Activated effector memory CD4-positive, alpha-beta T cell treated with anti-CD3 and anti-CD28 coated beads, Interleukin-2, amount 50 U/mL, for 16 hours (primary cell): ENCODE data around the gene MUL1.
"Not testable (repeated sequence)": the region's sequence is repeated elsewhere in the genome, so short reads cannot be mapped to it uniquely, and the experiment has no call there.

Experiments used
- DNase-seq: peaks from one replicate; pipeline ENCODE4 v3.0.0-alpha.2; 2020

The MUL1 gene

DNA sequence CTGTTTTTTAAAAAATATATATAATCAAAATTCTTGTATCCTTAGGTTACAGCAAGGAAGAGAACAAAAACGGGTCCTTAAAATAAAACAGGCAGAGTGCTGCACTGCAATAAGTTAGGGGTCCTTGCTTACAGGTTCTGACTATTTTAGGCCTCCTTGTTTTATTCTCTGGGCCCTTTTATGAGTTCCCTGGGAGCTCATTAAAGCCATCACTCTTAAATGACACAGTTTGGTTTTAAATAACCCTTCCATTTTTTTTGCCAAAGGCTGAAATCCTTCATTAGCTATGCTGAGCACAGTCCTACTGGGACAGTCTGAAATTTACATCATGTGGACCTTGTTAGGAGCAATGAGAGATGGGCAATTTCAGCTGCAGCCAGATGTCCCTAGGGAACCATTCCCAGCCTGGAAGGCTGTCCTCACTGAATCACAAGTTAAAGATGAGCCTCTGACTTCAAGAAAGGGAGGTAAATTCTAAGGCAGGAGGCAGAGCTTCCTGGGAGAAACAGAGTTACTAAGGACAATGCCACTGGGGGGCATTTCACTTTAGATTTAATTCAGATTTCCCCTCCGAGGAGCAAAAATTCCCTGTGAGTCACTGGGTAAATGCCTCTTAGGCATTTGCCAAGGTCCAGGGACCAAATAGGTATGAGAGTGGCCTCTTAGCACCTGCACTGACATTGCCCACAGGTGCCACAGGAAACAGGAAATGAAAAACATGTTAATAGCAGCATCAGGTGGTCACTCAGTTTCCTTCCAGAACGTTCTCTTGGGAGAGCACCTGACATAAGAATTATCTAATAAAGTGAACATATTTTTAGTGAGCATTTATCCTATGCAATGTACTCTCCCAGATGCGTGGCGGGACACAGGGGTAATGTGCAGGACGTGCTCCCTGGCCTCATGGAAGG lies 3.8 kb upstream of the MUL1 start:
- DNase-seq, result no peak

DNA sequence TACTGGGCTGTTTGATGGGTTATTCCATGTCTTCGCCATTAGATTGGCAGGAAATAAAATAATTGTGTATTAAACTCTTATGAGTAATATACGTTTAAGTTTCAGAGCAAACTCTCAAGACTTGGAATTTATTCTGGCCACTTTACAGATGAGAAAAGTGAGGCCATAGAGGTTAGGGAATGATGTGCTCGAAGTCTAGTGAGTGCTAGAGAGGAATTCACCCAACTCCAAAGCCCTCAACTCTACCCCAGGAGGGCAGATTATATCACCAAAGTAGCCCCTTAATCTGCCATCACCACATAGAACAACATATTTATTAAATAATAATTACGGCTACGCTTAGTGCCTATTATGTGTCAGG lies 440 bp upstream of the MUL1 start:
- no peak for DNase-seq

DNA sequence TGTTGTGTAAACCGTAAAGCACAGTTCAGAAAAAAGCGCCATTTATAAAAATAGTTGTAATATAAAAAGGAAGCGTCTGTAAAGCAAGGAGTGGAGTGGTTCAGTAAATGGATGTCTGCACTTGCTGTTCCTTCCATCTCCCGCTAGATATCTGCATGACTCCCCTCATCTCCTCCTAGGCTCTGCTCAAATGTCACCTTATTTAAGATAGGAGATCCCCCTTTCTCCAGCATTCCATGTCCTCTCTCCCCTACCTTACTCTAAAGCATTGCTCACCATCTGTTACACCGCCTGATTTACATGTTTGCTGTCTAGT lies 745 bp downstream of the MUL1 start:
- DNase-seq, result no peak

DNA sequence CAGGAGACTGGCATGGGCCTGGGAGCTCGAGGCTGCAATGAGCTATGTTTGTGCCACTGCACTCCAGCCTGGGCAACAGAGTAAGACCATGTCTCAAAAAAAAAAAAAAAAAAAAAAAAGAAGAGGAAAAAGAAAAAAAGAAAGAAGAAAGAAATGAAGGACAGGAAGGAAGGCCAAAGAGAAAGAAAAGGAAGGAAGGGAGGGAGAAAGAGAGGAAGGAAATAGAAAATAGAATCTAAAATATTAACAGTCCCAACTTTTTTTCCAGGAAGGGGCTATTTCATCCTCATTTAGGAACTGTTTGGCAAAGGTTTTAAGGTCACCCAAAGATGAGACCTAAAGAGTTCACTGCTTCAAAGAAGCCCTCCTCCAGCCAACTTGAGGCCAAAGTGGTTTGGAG lies 2.5 kb downstream of the MUL1 start:
- DNase-seq, result no peak

DNA sequence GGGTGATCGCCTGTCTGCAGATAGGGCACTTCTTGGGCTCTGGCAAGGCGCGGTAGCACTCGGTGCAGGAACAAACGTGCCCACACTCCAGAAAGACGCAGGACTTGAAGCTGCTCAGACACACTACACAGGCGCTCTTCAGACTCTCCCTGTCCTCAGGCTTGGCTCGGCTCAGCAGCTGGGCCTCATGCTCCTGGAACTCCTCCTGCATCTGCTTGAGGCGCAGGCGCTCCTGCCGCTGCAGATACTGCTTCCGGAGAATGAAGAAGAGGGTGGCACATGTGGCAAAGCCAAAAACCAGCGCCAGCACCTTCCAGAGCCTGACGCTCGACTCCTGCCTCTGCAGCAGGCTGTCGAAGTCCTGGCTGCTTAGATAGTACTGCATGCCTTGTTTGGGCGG lies 7.2 kb downstream of the MUL1 start:
- no peak for DNase-seq

DNA sequence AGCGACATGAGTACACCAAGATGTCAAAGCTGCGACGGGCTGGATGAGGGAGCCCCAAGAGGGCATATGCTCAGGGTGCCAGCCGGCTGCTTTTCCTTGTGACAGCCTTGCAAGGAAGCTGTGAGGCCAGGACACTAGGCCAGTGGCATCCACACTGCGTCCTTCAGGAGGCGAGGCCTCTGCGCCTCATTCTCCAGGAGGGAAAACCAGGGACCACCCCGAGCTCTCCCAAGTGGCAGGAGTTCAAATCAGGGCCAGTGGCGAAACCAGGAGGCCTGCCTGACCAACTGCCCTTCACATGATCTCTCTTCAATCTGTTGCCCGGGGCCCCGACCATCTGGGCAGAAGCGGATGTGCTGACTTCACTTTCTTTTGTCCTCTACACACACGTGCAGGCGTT lies 8.2 kb downstream of the MUL1 start:
- no peak for DNase-seq

DNA sequence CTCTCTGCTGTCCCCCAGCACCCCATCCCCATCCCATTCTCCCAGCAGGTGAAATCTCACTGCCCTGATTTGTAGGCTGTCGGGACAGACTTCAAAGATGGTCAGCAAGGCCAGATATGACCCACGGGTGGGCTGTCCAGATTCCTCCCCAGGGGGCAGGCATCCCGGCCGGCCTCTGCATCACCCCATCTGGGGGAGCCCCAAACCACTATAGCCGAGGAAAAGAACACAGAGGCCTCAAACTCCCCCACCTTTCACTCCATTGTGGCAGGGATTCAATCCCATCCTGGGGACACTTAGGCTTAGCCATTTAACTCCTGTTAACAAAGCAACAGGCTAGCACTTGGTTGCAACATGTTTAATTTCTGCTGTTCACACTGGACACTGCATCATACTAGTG lies 8.8 kb downstream of the MUL1 start:
- DNase-seq, result no peak

DNA sequence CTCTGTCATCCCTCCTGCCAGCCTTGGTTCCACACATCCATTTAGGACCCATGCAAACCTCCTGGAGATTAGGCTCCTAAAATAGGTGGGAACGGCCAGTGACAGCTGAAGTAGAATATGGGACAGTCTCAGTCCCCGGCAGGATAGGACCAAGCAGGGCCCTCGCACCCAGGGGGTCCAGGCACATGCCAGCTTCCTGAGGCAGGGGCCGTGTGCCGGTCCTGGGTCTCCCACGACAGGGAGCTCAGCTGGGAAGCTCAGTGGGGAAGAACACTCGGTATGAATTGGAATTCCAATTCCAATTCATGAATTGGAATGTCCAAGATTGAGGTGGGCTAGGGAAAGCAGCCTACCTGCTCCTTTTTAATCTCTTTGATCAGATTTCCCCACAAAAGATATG lies 9.8 kb downstream of the MUL1 start:
- DNase-seq, result no peak

DNA sequence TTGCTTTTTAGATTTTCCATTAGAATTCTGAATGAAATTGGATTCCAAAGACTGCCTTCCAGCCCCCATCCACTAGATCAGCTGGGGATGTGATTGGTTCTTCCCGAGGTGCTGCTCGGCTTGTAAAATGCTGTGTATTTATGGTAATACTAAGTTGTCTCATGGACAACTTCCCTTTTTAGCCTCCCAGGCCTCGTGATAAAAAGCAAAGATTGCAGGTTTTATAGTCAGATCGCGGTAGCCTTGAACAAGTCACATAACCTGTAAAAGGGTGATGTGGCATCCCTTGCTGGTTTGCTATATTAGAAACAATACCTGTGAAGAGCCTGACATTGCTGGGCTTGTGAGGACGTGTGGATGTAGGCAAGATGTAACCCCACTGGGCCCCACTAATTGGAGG lies 10.4 kb downstream of the MUL1 start:
- no peak for DNase-seq

DNA sequence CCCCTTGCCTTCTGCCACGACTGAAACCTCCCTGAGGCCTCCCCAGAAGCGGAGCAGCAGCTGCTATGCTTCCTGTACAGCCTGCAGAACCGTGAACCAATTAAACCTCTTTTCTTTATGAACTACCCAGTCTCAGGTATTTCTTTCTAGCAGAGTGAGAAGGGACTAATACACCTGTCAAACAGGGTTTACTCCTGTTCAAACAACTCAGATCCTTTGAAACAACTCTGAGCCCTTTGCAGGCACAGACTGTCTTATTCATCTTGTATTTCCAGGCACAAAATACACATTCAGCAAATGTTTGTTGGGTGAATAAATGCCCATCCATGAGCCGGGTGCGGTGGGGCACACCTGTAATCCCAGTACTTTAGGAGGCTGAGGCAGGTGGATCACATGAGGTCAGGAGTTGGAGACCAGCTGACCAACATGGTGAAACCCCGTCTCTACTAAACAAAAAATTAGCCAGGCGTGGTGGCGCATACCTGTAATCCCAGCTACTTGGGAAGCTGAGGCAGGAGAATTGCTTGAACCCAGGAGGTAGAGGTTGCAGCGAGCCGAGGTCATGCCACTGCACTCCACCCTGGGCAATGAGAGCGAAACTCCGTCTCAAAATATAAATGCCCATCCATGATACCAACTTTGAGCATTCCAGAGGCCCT lies 11.1 kb downstream of the MUL1 start:
- not testable (repeated sequence) for DNase-seq

DNA sequence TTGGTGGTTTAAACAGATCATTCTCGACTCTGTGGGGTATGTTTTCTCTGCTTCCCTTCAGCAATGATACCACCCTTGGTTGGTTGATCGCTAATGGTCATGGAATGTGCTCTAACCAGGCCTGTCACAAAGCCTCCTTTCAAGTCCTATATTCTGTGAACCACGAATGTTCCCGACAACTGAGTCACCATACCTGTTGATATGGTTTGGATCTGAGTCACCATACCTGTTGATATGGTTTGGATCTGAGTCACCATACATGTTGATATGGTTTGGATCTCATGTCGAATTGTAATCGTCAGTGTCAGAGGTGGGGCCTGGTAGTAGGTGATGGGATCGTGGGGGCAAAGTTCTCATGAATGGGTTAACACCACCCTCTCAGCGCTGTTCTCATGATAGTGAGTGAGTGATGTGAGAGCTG lies 11.7 kb downstream of the MUL1 start:
- no peak for DNase-seq

DNA sequence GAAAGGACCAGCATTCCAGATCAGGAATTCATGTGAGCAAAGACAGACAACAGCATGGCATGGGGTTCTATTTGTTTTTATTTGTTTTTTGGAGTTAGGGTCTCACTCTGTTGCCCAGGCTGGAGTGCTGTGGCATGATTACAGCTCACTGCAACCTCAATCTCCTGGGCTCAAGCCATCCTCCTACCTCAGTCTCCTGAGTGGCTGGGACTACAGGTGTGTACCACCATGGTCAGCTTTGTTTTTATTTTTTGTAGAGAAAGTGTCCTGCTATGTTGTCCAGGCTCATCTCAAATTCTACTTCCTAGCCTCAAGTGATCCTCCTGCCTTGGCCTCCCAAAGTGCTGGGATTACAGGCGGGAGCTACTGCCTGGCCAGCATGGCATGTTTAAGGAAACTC lies 12.3 kb downstream of the MUL1 start:
- DNase-seq, result no peak

DNA sequence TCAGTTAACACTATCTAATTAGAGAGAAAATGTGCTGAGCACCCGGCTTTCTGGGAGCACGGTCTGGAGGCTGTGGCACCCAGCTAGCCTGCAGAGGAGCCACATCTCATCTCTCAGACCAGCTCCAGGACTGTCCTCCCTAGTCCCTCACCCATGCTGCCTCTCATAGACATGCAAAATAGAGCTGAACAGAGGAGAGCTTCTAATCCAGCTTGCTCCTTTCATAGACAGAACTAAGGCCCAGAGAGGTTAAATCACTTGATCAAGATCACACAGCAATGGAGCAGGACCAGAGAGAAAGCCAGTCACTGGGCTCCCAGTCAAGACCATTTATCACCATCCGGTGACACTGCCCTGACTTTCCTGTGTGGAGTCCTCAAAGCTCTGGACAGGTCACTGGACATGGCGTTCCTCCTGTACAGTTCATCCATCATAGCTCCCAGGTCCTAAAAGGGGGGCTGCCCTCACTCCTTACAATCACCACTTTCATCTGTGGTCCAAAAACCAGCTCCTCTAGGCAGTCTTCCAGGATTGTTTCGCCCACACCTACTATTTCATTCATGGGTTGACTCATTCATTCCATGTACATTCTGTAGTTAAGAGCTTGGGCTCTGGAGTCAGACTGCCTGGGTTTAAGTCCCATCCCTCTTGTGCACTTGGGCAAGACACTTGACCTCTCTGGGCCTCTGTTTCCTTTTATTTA lies 13.2 kb downstream of the MUL1 start:
- no peak for DNase-seq

DNA sequence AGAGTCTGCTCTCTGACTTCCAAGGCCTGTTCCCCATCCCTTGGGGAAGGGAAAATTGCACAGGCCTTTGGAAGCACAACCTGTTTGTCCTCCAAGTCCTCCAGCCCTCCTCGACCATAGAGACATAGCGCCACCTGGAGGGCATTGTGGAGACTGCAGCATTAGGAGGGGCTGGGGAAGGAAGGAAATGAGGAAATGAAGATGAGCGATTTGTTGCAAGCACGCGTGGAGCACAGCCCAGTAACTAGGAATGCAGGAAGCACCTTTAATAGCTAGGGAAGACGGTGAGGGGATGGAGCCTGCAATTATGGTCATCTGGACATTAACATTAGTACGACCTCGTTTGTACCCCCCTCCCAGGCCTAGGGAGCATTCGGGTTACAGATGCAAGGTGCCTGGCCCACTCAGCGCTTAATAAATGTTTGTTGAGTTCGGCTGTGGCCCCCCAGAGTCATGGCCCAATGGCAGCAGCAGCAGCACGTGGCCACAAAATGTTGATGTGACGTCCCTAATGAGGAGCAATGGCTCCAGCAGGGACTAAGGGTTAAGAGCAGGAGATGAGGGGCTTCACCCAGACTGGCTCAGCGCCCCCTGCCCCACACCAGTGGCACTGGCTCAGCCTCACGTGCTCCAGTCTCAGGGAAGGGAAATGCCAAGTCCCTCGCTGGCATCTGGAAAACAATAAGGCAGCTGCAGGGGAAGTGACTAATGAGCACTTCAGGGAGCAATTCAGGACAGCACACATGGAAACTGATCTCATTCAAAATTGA lies 13.9 kb downstream of the MUL1 start:
- DNase-seq, result peak; percentile 93

DNA sequence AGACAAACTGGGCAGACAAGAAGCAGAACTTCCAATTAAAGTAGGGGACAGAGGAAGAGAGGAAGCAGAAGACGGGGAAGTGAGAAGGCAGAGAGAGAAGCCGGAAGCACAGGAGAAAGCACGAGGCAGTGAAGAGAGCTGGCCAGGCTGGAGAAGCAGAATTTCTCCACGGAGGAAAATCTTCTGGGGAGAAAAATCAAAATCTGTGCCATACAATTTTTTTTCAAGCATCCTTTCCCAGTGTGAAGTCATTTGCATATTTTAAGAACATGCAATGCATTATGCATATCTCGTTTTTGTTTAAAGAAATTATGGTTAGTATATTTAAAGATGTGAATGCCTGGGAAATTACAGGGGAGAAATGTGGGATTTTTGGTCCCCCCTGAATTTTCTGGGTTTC lies 14.6 kb downstream of the MUL1 start:
- DNase-seq, result no peak

DNA sequence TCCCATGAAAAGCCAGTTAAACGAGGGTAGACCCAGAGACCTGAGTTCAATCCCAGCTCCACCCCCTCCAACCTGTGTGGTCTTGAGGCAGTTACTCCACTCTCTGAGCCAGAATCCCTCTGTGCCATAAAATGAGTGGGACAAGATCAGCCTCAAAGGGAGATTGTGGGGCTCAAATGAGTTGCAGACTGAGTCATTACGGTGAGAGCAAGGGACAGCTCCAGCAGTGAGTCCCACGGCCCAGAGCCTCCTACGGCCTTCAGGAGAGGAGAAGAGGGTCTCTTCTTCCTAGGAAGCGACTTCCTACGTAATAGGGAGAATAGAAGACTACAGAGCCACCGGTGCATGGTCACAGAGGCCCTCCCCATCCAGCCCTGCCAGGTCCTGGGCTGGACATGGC lies 15.2 kb downstream of the MUL1 start:
- DNase-seq, result no peak

DNA sequence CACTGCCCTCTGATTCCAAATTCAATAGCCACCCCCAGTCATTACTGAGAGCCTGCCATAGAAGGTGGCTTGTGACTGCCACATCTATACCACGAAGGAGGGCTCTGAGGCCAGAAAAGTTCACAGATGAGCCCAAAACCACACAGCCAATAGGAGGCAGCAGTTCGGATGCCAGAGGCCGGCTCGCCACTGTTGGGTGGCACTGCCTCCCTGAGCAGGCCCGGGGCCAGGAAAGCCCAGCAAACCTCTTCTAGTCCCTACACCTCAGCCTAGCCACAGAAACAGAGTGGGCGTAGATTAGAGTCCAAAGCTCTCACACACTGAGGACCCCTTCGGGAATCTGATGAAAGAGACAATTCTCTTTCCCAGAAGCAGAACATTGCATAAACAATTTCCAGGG lies 16.1 kb downstream of the MUL1 start:
- DNase-seq, result no peak

DNA sequence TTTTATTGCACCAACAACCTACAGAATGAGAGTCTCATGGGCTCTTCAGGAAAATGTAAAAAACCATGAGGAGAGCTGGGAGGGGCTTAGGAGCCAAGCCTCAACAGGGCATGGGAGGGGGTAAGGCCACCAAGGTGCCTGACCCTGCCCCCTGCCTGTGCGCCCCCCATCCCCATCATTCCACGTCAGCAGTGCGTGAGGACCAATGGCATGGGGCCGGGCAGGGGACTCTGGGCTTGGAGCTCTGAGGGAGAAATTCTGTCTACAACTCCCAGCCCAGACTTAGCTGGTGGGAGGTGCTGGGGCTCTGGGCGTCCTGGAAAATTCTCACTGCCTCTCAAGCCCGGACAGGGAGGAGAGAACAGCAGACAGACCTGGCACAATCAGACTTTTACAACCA lies 16.8 kb downstream of the MUL1 start:
- DNase-seq, result no peak

DNA sequence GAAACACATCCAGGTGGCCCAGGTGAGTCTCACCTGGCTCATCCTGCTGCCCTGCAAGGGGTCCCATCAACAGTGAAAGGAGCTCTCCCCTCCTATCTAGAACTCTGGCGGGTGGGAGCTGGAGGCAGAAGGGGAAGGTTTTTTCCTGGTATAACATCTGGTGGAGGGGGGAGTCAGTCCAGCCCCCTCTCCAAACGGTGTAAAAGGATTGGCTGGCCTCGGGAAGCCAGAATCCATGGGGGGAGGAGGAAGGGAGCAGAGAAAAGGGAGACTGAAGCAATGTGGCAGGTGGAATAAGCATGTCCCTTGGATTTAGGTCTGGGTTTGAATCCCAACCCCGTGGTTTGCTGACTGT lies 20.7 kb downstream of the MUL1 start:
- no peak for DNase-seq

DNA sequence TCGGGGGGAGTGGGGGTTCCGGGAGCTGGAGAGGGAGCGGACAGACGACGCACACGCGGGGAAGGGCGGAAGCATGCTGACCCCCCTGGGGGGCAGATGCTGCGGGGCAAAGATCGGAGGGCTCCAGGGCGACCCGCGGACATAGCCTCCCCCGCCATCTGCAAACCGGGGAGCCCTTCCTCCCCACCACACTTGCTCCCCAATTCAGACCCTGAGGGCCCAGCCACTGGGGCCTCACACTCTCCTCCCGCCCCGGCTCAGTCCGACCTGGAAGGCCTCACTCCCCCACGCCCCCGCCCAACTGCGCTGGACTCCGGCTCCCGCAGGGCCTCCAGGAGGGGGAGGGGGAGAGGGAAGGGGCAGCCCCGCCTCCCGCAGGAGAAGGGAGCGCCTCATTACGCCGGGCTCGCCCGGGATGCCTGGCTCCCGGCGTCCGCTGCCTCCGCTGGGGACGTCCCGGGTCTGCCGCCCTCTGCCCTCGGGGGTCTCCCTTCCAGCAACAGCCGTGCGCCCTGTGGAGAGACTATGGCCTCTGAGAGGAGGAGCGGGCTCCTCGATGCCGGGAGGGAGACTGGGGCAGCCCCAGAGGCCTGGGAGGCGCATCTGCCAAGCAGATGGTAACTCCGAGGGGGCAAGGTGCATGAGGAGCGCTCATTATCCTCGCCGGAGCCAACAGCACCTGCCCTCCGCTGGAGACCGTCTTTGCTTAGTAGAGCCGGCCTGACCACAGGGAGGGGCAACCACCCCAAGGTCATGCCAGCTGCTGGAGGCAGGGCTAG lies 21.3 kb downstream of the MUL1 start:
- no peak for DNase-seq

DNA sequence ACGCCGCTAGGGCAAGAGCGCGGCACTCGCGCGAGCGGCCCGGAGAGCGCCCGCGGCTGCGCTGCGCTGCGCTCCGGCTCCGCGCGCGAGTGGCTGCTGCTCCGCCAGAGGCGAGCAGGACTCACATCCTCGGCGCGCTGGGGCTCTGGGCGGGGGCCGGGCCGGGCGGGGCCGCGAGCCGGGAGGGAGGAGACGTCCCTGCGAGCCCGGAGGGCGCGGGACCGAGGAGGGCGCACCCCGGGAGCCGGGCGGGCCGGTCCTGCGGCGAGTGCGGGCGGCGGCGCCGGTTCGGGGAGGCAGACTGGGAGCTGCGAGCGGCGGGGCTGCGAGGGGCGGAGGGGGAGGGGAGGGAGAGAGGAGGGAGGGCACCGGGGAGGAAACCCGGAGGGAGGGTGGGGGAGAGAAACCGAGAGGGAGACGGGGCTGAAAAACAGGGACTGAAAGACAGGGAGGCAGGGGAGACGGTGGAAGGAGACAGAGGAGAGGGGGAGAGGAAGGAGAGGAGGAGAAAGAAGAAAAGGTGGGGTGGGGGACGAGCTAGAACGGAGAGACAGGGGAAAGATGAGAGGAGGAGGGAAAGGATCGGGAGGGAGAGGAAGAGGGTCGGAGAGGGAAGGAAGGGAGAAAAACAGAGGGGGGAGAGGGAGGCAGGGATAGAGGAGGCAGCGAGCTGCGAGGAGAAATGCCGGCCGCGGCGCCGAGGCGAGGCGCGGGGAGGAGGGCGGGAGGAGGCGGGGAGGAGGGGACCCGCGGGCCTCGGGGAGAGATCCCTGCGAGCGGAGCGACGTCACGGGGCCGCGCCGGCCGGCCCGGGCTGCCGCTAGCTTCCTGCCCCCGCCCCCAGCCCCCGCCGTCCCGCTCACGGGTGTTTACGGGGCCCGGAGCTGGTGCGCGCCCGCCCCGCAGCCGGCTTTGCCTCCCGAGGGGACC lies 22.2 kb downstream of the MUL1 start, which contains the start of gene CAMK2N1:
Gene CAMK2N1, minus strand, starts transcription at position 684 of the 930 bp plus-strand sequence. CDS start 831 bp downstream, outside the sequence.
- DNase-seq, result peak; percentile 86
